ENCODE results near the gene MEOX1.
"Not testable (repeated sequence)": the region's sequence is repeated elsewhere in the genome, so short reads cannot be mapped to it uniquely, and the experiment has no call there.

Gene MEOX1

DNA sequence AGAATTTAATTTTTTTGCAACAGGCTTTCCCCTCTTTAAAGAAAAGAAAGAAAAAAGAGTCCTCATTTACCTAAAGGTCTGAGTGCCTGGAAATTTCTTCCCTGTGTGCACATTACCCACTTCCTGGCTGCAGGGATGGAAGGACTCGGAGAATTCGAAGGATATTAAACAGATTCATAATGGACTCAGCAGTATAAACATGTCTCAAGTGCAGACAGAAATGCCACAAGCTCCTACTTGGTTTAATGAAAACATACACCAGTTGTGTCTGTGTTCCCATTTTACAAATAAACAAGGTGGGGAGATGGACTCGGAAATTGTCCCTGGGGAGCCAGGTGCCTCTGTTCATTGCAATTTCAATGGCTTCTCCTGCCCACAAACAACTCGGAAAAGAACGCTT is 47.2 kb downstream of the MEOX1 start:
- Mint-ChIP-seq H3K9me3 (no peaks in the 10 kb centered on the region), H3K27me3 (peaks cover 33% of the 10 kb centered on the region), H3K36me3 (no peaks in the 10 kb centered on the region), H3K4me1 (no peaks in the 10 kb centered on the region), H3K27ac (no peak overlapping the region), H3K4me3 (no peak overlapping the region)
- CTCF ChIA-PET = interaction anchor here (1.0 to 1.9 kb wide), 2 partner anchors 38 to 59 kb away, joined by 4 to 6 read pairs; no protein-coding TSS in a partner anchor
- no peak for DNase-seq

DNA sequence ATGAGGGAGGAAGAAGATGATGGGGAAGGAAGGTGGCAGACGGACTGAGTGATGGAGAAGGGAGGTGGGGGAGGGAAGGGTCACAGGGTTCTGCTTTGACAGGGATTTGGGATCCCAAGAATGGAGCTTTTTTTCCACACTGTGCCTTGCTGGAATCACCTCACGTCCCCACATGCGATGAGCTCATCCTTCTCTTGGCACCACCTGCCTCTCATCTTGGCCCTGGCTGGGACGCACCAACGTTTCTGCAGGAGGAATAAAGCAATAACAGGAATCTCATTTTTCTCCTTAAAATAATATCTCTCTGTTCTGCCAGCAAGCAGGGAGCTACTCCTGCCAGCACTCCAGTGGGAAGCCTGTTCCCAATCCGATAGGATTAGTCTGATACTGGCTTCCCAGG is 47.8 kb downstream of the MEOX1 start:
- Mint-ChIP-seq H3K4me1 (no peaks in the 10 kb centered on the region), H3K4me3 (no peak overlapping the region), H3K27me3 (peaks cover 33% of the 10 kb centered on the region), H3K9me3 (no peaks in the 10 kb centered on the region), H3K36me3 (no peaks in the 10 kb centered on the region), H3K27ac (no peak overlapping the region)
- CTCF ChIA-PET = interaction anchor here (1.9 kb wide), 1 partner anchor 37 kb away, joined by 6 read pairs; no protein-coding TSS in a partner anchor
- DNase-seq = no peak

DNA sequence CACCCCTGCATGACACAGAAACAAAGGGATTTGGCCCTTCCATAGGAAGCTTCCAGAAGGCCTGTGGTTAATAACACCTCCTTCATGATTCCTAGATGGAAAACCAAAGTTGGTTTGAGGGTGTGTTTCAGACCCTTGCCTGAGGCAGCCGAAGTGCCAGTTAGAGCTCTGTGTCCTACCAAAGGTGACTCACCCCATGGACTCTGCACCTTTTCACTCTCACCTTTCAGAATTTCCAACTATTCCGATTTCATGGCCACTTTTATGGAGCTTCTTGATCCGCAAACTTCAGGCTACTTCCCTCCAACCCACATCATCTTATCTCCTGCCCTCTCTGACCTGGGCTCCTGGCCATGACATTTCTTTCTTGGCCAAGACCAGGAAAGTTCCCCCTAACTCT is 49.2 kb downstream of the MEOX1 start:
- H3K9me3 Mint-ChIP-seq = no peaks in the 10 kb centered on the region
- CTCF ChIA-PET = no interaction called here
- H3K4me1 Mint-ChIP-seq = no peaks in the 10 kb centered on the region
- no peak for DNase-seq
- no peak overlapping the region for H3K4me3 Mint-ChIP-seq
- H3K36me3 Mint-ChIP-seq = no peaks in the 10 kb centered on the region
- H3K27me3 Mint-ChIP-seq = peaks cover 26% of the 10 kb centered on the region
- no peak overlapping the region for H3K27ac Mint-ChIP-seq

DNA sequence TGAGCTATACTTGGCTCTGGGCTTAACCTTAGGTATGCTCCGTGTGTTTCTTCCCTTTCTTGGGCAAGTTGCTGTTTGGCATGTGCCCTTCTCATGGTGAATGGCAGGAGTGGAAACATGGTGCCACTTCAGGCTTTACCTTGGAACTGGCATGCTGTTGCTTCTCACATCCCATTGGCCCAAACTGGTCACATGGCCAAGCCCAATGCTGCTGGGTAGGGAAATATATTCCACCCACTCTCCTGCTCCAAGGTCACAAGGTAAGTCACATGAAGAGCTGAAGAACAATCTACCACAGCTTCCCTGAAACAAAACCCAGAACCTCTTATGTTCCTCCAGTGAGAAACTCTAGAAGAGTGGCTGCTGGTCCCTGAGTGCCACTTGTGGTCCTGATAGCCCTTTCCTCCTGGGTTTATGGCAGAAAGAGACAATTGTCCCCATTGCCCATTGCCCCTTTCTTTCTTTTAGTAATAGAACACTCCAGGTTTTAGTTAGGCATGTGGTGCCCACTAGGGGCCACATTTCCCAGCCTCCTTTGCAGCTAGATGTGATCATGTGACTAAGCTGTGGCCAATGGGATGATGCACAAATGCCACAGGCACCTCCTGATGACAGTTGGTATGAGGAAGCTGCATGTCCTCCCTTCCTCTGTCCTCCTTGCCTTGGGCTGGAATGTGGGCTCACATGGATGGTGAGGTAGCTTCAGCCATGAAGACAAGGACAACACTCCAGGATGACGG is 50.3 kb downstream of the MEOX1 start:
- CTCF ChIA-PET = no interaction called here
- Mint-ChIP-seq H3K9me3 (no peaks in the 10 kb centered on the region), H3K27ac (no peak overlapping the region), H3K36me3 (no peaks in the 10 kb centered on the region), H3K4me3 (no peak overlapping the region), H3K4me1 (no peaks in the 10 kb centered on the region), H3K27me3 (peaks cover 26% of the 10 kb centered on the region)
- DNase-seq = no peak

DNA sequence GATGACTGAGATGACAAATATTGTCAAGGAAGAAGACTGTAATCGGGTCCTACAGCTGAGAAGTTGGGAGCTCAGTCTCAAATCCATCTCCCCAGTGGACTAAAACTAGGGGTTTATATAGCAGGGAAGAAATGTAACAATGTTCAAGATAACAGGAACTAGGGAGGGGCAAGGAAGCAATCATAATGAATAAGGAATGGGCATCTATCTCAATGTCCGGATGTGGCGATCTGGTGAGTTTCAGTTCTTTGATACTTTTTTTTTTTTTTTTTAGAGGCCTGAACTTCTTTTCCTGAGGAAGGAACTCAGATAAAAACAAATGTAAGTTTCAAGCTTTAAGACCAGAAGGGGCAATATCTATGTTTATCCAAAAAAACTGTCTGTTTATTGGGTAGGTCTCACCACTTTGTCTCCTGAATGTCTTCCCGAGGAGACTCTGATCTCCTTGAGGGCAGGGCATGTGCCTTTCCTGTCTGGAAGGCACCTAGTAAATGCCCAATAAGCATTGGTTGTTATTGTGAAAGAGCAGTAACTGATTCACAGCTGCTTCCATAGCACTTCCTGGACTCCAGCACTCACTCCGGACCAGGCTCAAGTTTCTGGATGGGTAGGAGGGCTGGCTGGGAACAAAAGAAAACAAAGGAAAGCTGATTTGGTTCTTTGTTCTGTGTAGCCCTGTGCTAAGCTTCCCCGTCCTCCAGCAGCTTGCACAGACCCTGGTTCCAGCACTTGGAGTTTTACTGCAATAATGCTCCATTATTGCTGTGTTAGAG is 51.9 kb downstream of the MEOX1 start:
- H3K4me3 Mint-ChIP-seq = no peak overlapping the region
- H3K9me3 Mint-ChIP-seq = no peaks in the 10 kb centered on the region
- peaks cover 25% of the 10 kb centered on the region for H3K27me3 Mint-ChIP-seq
- DNase-seq = no peak
- no peaks in the 10 kb centered on the region for H3K4me1 Mint-ChIP-seq
- CTCF ChIA-PET = interaction anchor here (0.6 kb wide), 1 partner anchor 91 kb away, joined by 3 read pairs; no protein-coding TSS in a partner anchor
- no peak overlapping the region for H3K27ac Mint-ChIP-seq
- H3K36me3 Mint-ChIP-seq = no peaks in the 10 kb centered on the region

DNA sequence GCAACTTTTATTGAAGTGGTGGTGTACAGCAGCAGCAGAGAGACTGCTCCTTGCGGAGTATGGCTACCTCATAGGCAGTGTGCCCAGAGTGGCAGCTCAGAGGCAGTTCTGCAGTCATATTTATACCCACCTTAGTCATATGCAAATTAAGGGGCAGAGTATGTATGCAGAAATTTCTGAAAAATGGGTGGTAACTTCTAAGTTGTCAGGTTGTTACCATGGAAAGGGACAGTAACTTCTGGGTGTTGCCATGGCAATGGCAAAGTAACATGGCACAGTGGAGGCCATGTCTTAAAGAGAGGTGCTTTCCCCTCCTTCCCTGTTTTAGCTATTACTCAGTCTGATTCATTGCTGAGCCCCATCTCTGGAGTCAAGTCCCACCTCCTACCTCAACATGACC is 53.4 kb downstream of the MEOX1 start:
- DNase-seq = no peak
- peaks cover 13% of the 10 kb centered on the region for H3K27me3 Mint-ChIP-seq
- CTCF ChIA-PET = no interaction called here
- no peak overlapping the region for H3K4me3 Mint-ChIP-seq
- no peaks in the 10 kb centered on the region for H3K36me3 Mint-ChIP-seq
- no peaks in the 10 kb centered on the region for H3K9me3 Mint-ChIP-seq
- no peak overlapping the region for H3K27ac Mint-ChIP-seq
- H3K4me1 Mint-ChIP-seq = peaks cover 2% of the 10 kb centered on the region

DNA sequence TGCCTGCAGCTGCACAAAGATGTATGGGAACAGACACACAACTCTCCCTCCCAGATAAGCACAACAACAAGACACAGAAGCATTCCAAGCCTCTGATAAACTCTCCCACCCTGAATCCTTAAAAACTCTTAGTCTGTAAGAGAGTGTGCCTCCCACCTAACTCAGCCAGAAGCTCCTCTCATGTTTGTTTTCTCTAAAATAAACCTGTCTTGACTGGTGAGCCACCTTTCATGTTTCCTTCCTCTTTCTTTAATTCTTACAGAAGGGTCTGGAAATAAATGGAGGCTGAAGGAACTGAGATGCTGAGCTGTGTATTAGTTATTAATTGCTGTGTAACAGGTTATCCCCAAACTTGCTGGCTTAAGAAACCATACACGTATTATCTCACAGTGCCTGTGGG is 57.2 kb downstream of the MEOX1 start:
- Mint-ChIP-seq H3K4me1 (peaks cover 2% of the 10 kb centered on the region), H3K36me3 (no peaks in the 10 kb centered on the region), H3K27me3 (peaks cover 20% of the 10 kb centered on the region), H3K9me3 (no peaks in the 10 kb centered on the region), H3K4me3 (no peak overlapping the region), H3K27ac (no peak overlapping the region)
- CTCF ChIA-PET = interaction anchor here (2.2 kb wide), 1 partner anchor 69 kb away, joined by 7 read pairs; no protein-coding TSS in a partner anchor
- DNase-seq = no peak

DNA sequence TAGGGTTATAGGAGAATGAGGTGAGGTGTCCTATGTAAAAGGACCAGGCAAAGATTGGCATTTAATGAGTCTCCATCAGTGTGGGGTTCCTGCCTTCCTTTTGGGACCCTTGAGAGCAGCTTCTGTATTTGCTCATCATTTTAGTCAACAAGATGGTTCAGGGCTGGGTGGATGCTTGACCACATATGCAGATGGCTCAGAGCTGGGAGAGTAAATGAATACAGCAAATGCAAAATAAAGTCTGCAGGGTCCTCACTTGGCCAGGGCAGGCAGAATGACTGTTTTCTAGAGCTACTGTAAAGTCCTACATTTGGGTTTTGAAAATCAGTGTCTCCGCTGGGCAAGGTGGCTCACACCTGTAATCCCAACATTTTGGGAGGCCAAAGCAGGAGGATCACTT is 58.4 kb downstream of the MEOX1 start:
- Mint-ChIP-seq H3K9me3 (no peaks in the 10 kb centered on the region), H3K27me3 (peaks cover 25% of the 10 kb centered on the region), H3K36me3 (no peaks in the 10 kb centered on the region), H3K27ac (no peak overlapping the region), H3K4me1 (peaks cover 2% of the 10 kb centered on the region), H3K4me3 (no peak overlapping the region)
- DNase-seq = no peak
- CTCF ChIA-PET = no interaction called here

DNA sequence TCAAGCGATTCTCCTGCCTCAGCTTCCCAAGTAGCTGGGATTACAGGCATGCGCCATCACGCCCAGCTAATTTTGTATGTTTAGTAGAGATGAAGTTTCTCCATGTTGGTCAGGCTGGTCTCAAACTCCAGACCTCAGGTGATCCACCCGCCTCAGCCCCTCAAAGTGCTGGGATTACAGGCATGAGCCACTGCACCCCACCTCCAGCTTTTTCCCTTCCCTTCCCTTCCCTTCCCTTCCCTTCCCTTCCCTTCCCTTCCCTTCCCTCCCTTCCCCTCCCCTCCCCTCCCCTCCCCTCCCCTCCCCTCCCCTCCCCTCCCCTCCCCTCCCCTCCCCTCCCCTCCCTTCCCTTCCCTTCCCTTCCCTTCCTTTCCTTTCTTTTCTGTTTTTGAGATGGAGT is 59.2 kb downstream of the MEOX1 start:
- peaks cover 25% of the 10 kb centered on the region for H3K27me3 Mint-ChIP-seq
- DNase-seq, H3K27ac Mint-ChIP-seq, H3K36me3 Mint-ChIP-seq, CTCF ChIA-PET, H3K9me3 Mint-ChIP-seq, H3K4me1 Mint-ChIP-seq, H3K4me3 Mint-ChIP-seq: not testable (repeated sequence)

DNA sequence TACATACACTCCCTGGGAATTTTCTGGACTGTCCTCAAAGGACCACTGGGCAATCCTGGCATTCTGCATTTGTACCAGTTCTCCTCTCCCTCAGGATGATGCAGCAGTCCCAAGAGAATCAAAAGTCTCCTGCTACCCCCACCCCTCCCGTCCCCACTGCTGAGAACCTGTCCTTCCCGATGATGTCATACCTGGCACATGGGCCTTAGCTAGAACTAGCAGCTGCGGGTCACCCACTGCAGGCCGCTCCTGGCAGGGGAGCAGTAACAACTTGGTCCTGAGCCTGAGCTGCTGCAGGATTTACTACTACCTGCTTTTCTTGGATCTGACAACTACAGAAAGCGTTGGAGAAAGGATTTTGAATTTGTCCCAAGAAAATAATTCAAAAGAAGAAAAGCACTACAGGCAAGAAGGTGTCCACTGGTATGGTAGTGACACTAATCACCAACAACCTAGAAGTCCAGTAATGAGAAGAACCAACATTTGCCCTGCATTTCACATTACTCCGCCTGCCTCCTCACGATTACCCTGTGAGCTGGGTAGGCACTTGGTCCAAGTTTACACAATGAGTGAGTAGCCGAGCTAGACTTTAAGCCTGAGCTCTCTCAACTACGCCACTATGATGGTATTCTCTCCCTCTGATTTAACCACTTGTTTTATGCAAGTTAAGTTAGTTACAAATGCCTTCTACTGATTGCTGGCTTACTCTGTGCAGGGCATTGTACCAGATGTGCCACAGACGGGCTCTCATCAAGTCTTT is 60.3 kb downstream of the MEOX1 start:
- H3K4me3 Mint-ChIP-seq = no peak overlapping the region
- CTCF ChIA-PET = interaction anchor here (1.0 kb wide), 1 partner anchor 24 kb away, joined by 3 read pairs; no protein-coding TSS in a partner anchor
- DNase-seq = no peak
- H3K9me3 Mint-ChIP-seq = no peaks in the 10 kb centered on the region
- peaks cover 2% of the 10 kb centered on the region for H3K4me1 Mint-ChIP-seq
- no peak overlapping the region for H3K27ac Mint-ChIP-seq
- no peaks in the 10 kb centered on the region for H3K36me3 Mint-ChIP-seq
- H3K27me3 Mint-ChIP-seq = peaks cover 30% of the 10 kb centered on the region

DNA sequence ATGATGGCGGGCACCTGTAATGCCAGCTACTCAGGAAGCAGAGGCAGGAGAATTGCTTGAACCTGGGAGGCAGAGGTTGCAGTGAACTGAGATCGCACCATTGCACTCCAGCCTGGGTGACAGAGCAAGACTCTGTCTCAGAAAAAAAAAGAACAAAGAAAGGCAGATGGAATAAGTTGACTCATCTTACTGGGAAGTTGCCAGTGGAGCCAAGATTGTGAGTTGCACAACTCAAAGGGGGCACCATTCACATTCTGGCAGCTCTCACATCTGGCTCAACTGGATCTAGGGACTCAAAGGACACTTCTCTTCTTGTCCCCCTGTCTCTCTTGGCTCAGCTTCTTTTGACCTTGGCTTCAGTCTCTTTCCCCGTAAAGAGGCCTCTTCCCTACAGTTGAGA is 61.9 kb downstream of the MEOX1 start:
- Mint-ChIP-seq H3K27me3 (peaks cover 33% of the 10 kb centered on the region), H3K36me3 (no peaks in the 10 kb centered on the region), H3K27ac (no peak overlapping the region), H3K4me3 (no peak overlapping the region), H3K9me3 (no peaks in the 10 kb centered on the region), H3K4me1 (peaks cover 2% of the 10 kb centered on the region)
- no peak for DNase-seq
- CTCF ChIA-PET = no interaction called here

DNA sequence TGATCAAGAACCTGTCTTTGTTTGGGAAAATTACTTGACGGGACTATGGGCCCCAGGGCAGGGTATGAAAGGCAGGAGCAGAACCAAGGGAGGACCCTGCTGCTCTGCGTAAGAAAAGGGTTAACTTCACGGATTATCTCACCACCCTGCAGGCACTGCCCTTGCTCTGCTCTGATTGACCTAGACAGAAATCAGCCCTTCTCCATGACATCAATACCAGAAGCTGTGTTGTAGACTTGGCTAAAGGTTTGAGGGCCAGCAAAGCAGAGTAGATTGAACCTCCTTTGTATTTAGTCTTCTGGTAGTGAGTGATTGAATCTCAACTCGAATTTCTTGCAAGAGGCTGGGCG is 62.7 kb downstream of the MEOX1 start:
- no peaks in the 10 kb centered on the region for H3K36me3 Mint-ChIP-seq
- no peak overlapping the region for H3K27ac Mint-ChIP-seq
- peaks cover 4% of the 10 kb centered on the region for H3K4me1 Mint-ChIP-seq
- no peak overlapping the region for H3K4me3 Mint-ChIP-seq
- peaks cover 34% of the 10 kb centered on the region for H3K27me3 Mint-ChIP-seq
- H3K9me3 Mint-ChIP-seq = no peaks in the 10 kb centered on the region
- CTCF ChIA-PET = interaction anchor here (0.7 kb wide), 1 partner anchor 25 kb away, joined by 3 read pairs; no protein-coding TSS in a partner anchor
- no peak for DNase-seq

DNA sequence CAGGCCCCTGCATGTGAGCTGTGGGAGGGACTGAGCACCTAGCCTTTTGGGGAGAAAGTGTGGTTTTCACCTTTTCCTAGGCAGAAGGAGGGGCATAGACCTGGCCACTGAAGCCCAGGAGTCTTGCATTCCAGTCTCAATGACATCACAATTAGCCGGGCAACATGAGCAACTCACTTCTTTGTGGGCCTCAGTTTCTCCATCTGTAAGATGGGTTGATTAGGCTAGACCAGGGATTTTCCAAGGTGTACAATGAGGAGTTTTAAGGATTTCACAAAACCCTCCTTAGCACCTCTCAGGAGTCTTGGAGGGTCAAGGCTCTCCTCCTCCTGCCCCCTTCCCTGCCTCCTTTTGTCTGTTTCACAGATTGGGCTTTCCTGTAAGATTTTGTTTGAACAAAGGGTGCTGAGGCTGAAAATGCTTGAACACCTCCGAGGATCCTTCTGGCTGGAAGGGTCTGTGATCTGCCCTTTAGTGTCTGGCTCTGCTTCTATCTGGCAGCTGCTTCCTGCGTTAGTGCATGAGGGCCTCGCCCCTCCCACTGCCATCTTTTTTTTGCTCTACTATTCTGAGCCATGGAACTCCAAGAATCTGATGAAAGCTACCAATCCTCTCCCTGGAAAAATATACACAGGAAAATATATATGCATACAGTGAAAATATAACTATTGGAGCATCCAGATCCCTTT is 63.2 kb downstream of the MEOX1 start:
- DNase-seq = no peak
- no peaks in the 10 kb centered on the region for H3K9me3 Mint-ChIP-seq
- peaks cover 34% of the 10 kb centered on the region for H3K27me3 Mint-ChIP-seq
- CTCF ChIA-PET = interaction anchor here (0.7 kb wide), 1 partner anchor 24 kb away, joined by 3 read pairs; no protein-coding TSS in a partner anchor
- H3K27ac Mint-ChIP-seq = no peak overlapping the region
- H3K4me3 Mint-ChIP-seq = no peak overlapping the region
- no peaks in the 10 kb centered on the region for H3K36me3 Mint-ChIP-seq
- H3K4me1 Mint-ChIP-seq = peaks cover 4% of the 10 kb centered on the region

All from activated naive CD4-positive, alpha-beta T cell treated with anti-CD3 and anti-CD28 coated beads, Interleukin-2, amount 10 ng/mL, durations not matched to agents 7 days and 5 days (primary cell).